Keratinocyte (primary cell): ENCODE data around the gene TMBIM1. TPM values are rescaled to one million over a fixed set of nuclear protein-coding genes. Genes with fewer than 3 reads are reported as not detected.
A peak's percentile ranks its signal among the peaks of the same experiment; 100 is the strongest.

ENCODE experiments used
- DNase-seq: peaks from one replicate; pipeline ENCODE4 v3.0.0-alpha.2; 2011; ENCODE audit warnings: low read depth, missing footprints, low spot score
- FAIRE-seq: peaks from 2 replicates; lab custom pipeline; 2011; peaks lifted over from hg19 to GRCh38; lab: Jason Lieb, UNC
- H2AFZ ChIP-seq: 2 replicates; pipeline ENCODE4 v1.6.0; 2012; ENCODE audit warnings: low read length, control low read depth, inconsistent platforms; ENCODE audit not compliant: control insufficient read depth
- H3K27ac ChIP-seq: 2 replicates; pipeline ENCODE4 v1.5.1; 2011; ENCODE audit warnings: low read length; ENCODE audit not compliant: control insufficient read depth, insufficient read depth
- H3K27me3 ChIP-seq: 3 replicates; pipeline ENCODE4 v1.6.0; 2011; ENCODE audit warnings: low read length; ENCODE audit not compliant: control insufficient read depth, insufficient read depth; ENCODE audit errors: extremely low read depth
- H3K36me3 ChIP-seq, 2 experiments: 2 replicates in 1 of 2; 3 replicates in 1 of 2; pipeline ENCODE4 v1.5.1; 2011; ENCODE audit warnings: low read length in 2 of 2, mild to moderate bottlenecking in 1 of 2; ENCODE audit not compliant: control insufficient read depth in 2 of 2, insufficient read depth in 2 of 2; ENCODE audit errors: extremely low read depth in 1 of 2
- H3K4me1 ChIP-seq: 3 replicates; pipeline ENCODE4 v1.5.1; 2011; ENCODE audit warnings: low read length; ENCODE audit not compliant: control insufficient read depth, insufficient read depth; ENCODE audit errors: extremely low read depth
- H3K4me2 ChIP-seq: 3 replicates; pipeline ENCODE4 v1.6.0; 2011; ENCODE audit warnings: low read depth, low read length; ENCODE audit not compliant: control insufficient read depth, insufficient read depth; ENCODE audit errors: extremely low read depth
- H3K4me3 ChIP-seq, 3 experiments: fragments of 200-600 bp in 1 of 3; sonication (generic) in 1 of 3; 2 replicates in 2 of 3; 3 replicates in 1 of 3; pipeline ENCODE4 v1.5.1; 2011 to 2016; ENCODE audit warnings: low read length in 3 of 3, mild to moderate bottlenecking in 3 of 3, control low read depth in 2 of 3, inconsistent platforms in 1 of 3, low read depth in 1 of 3, mixed read lengths in 1 of 3, mixed run types in 1 of 3, moderate library complexity in 1 of 3; ENCODE audit not compliant: control insufficient read depth in 2 of 3, insufficient read depth in 2 of 3; ENCODE audit errors: extremely low read depth in 1 of 3
- H3K79me2 ChIP-seq: 2 replicates; pipeline ENCODE4 v1.6.0; 2012; ENCODE audit warnings: low read length; ENCODE audit not compliant: control insufficient read depth, insufficient read depth
- H3K9ac ChIP-seq: 3 replicates; pipeline ENCODE4 v1.6.0; 2011; ENCODE audit warnings: low read length; ENCODE audit not compliant: control insufficient read depth, insufficient read depth; ENCODE audit errors: extremely low read depth
- H3K9me1 ChIP-seq: 3 replicates; pipeline ENCODE4 v1.6.0; 2011; ENCODE audit warnings: low read length; ENCODE audit not compliant: control insufficient read depth, insufficient read depth; ENCODE audit errors: extremely low read depth
- H3K9me3 ChIP-seq: 2 replicates; pipeline ENCODE4 v1.5.1; 2012; ENCODE audit warnings: low read depth, low read length; ENCODE audit not compliant: control insufficient read depth
- H4K20me1 ChIP-seq: 3 replicates; pipeline ENCODE4 v1.6.0; 2011; ENCODE audit warnings: low read length; ENCODE audit not compliant: control insufficient read depth, insufficient read depth; ENCODE audit errors: extremely low read depth
- CTCF ChIP-seq, 3 experiments: IDR thresholded peaks in 1 of 3; conservative IDR thresholded peaks in 1 of 3; optimal IDR thresholded peaks in 1 of 3; 2 replicates in 2 of 3; 3 replicates in 1 of 3; pipeline versions ENCODE3 to v1.5.1; 2011; ENCODE audit warnings: low read length in 3 of 3, mild to moderate bottlenecking in 3 of 3, moderate library complexity in 2 of 3, control low read depth in 1 of 3, inconsistent platforms in 1 of 3; ENCODE audit not compliant: insufficient read depth in 2 of 3; ENCODE audit errors: extremely low read depth in 1 of 3
- EZH2 ChIP-seq: IDR thresholded peaks from one replicate; pipeline ENCODE4 v1.6.1; 2012; ENCODE audit warnings: inconsistent platforms, mild to moderate bottlenecking, low read length, moderate library complexity
- dilution Hi-C: fragments of 300-500 bp; cut with MboI; formaldehyde crosslinking; loops from one replicate; pipeline ENCODE4 v1.7.0; 2020; ENCODE audit warnings: low sequenced_read_pairs; ENCODE audit not compliant: extremely low pct_ligation_motif_present
- polyA plus RNA-seq, 5 experiments: library from polyadenylated mRNA; depleted of rRNA in 3 of 5; stranded (reverse) in 3 of 5; stranded (forward) in 1 of 5; unstranded in 1 of 5; fragments of >200 nt; gene quantifications; 1 replicate in 1 of 5; 2 replicates in 3 of 5; 3 replicates in 1 of 5; pipeline versions ENCODE4 v1.2.1 to v1.2.3, GENCODE V29; 2011 to 2012; ENCODE audit warnings: missing spikeins in 2 of 5, low read depth in 1 of 5, low replicate concordance in 1 of 5

The TMBIM1 gene
- polyA plus RNA-seq, 1 donor (not counting 4 experiments of a cell fraction or from before 2014, with no cell fraction given): 609 TPM

DNA sequence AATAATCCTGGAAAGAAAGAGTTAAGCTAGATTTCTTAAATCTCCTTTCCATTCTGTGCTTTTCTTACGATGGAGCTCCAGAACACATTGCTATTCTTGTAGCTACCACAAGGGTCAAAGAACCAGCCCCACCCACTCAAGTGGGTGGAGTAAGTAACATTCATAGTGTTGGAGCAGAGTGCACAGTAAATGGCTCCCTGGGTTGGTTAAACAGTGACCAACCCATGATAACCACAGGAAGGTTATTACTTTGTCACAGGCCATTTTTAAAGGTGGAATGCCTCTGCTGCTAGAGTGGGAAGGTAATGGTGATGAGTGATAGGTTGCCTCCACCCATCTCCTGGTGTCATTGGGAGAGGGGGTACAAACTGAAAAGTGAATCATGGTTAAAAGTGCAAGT is 61.4 kb downstream of the TMBIM1 start:
- peaks cover 33 to 42% of the 10 kb centered on the region in 2 experiments for H3K36me3 ChIP-seq
- FAIRE-seq: no peak
- no peak overlapping the region for H2AFZ ChIP-seq
- H3K4me3 ChIP-seq: no peak overlapping the region
- H3K4me1 ChIP-seq: peaks cover 31% of the 10 kb centered on the region
- TF ChIP-seq CTCF (optimal IDR thresholded peaks at IDR 0.05 in 1 of 3, IDR thresholded peaks at IDR 0.05 in 1 of 3, conservative IDR thresholded peaks at IDR 0.05 in 1 of 3; ENCODE audit: extremely low read depth in 1 of 3, insufficient read depth in 2 of 3, low read length in 3 of 3) (peak in 1 of 3 experiments; percentile 38), EZH2 (no peak)
- DNase-seq: no peak
- H4K20me1 ChIP-seq: peaks cover 23% of the 10 kb centered on the region
- no peaks in the 10 kb centered on the region for H3K9me1 ChIP-seq
- dilution Hi-C loops: no loop called here
- H3K9me3 ChIP-seq: no peaks in the 10 kb centered on the region
- H3K79me2 ChIP-seq: peaks cover 66% of the 10 kb centered on the region
- H3K4me2 ChIP-seq: no peak overlapping the region
- H3K9ac ChIP-seq: no peak overlapping the region
- no peak overlapping the region for H3K27ac ChIP-seq
- H3K27me3 ChIP-seq: no peaks in the 10 kb centered on the region

DNA sequence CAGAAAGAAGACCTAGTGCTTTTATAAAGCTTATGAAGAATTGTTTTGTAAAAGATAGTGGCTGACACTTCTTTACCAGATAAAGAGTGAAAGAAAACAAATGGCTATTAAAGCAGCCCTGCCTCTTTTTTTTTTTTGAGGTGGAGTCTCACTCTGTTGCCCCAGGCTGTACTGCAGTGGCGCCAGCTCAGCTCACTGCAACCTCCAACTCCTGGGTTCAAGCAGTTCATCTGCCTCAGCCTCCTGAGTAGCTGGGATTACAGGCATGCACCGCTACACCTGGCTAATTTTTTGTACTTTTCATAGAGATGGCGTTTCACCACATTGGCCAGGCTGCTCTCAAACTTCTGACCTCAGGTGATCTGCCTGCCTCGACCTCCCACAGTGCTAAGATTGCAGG is 62.5 kb downstream of the TMBIM1 start:
- peak overlapping the region; percentile 65 for H3K4me2 ChIP-seq
- peak overlapping the region in 2 of 3 experiments; percentile 3 to 21 for H3K4me3 ChIP-seq
- H2AFZ ChIP-seq: no peak overlapping the region
- peaks cover 66% of the 10 kb centered on the region for H3K79me2 ChIP-seq
- TF ChIP-seq CTCF (optimal IDR thresholded peaks at IDR 0.05 in 1 of 3, IDR thresholded peaks at IDR 0.05 in 1 of 3, conservative IDR thresholded peaks at IDR 0.05 in 1 of 3; ENCODE audit: extremely low read depth in 1 of 3, insufficient read depth in 2 of 3, low read length in 3 of 3) (no peak), EZH2 (no peak)
- H3K36me3 ChIP-seq: peaks cover 37% of the 10 kb centered on the region in 2 experiments
- dilution Hi-C loops: no loop called here
- peak overlapping the region; percentile 73 for H3K27ac ChIP-seq
- peaks cover 31% of the 10 kb centered on the region for H3K4me1 ChIP-seq
- FAIRE-seq: peak; percentile 9
- H3K9me3 ChIP-seq: no peaks in the 10 kb centered on the region
- no peaks in the 10 kb centered on the region for H3K27me3 ChIP-seq
- peak overlapping the region; percentile 30 for H3K9ac ChIP-seq
- H4K20me1 ChIP-seq: peaks cover 26% of the 10 kb centered on the region
- DNase-seq: no peak
- no peaks in the 10 kb centered on the region for H3K9me1 ChIP-seq
